Subcutaneous abdominal adipose tissue (tissue), 5 donors: Measurements from ENCODE around the gene NWD2.
"Not testable (repeated sequence)": the region's sequence is repeated elsewhere in the genome, so short reads cannot be mapped to it uniquely, and the experiment has no call there.

Experiments used
- H3K27ac ChIP-seq: one replicate; pipeline ENCODE4 v1.7.0; 2013; ENCODE audit warnings: low read depth, mild to moderate bottlenecking, inconsistent platforms, low read length, moderate library complexity
- H3K27me3 ChIP-seq, 5 donors: one replicate each; pipeline ENCODE4 v1.7.0; 2013; ENCODE audit warnings: low read length in 5 of 5, inconsistent platforms in 1 of 5; ENCODE audit not compliant: control insufficient read depth in 5 of 5, insufficient read depth in 4 of 5
- H3K36me3 ChIP-seq, 5 donors: one replicate each; pipeline ENCODE4 v1.7.0; 2013; ENCODE audit warnings: low read length in 5 of 5; ENCODE audit not compliant: control insufficient read depth in 5 of 5, insufficient read depth in 5 of 5
- H3K4me1 ChIP-seq, 5 donors: one replicate each; pipeline ENCODE4 v1.7.0; 2013; ENCODE audit warnings: low read length in 5 of 5, mild to moderate bottlenecking in 3 of 5, moderate library complexity in 1 of 5; ENCODE audit not compliant: control insufficient read depth in 5 of 5, insufficient read depth in 5 of 5
- H3K4me3 ChIP-seq, 5 donors: one replicate each; pipeline ENCODE4 v1.7.0; 2013; ENCODE audit warnings: low read length in 5 of 5, low read depth in 1 of 5
- H3K9ac ChIP-seq, 5 donors: one replicate each; pipeline ENCODE4 v1.7.0; 2013; ENCODE audit warnings: low read length in 5 of 5, mild to moderate bottlenecking in 4 of 5, moderate library complexity in 3 of 5
- H3K9me3 ChIP-seq, 5 donors: one replicate each; pipeline ENCODE4 v1.7.0; 2013; ENCODE audit warnings: low read length in 5 of 5; ENCODE audit not compliant: control insufficient read depth in 5 of 5
- donor health status: healthy.
- donor health status: healthy.
- donor health status: healthy.
- donor health status: healthy.
- donor health status: healthy.

The NWD2 gene

GRCh38 chr4:37244583-37245390, at the start of gene NWD2:
Gene NWD2 (plus strand): TSS chr4:37244743. CDS start chr4:37245068, 325 bp downstream.
- Histone ChIP-seq H3K9me3 (no peaks in the 10 kb centered on the region), H3K4me3 (peak within 1 kb of the TSS; percentile 49 to 72 (median 61)), H3K27ac (peak within 1 kb of the TSS; percentile 54), H3K27me3 (peaks cover 6 to 26% (median 10%) of the 10 kb centered on the region in 5 donors), H3K9ac (peak within 1 kb of the TSS in 1 of 5 donors; percentile 19), H3K36me3 (no peaks in the 10 kb centered on the region), H3K4me1 (peaks cover 1 to 39% (median 36%) of the 10 kb centered on the region in 5 donors)

- Histone ChIP-seq H3K9ac (no peak overlapping the region), H3K36me3 (no peaks in the 10 kb centered on the region), H3K9me3 (no peaks in the 10 kb centered on the region), H3K27me3 (no peaks in the 10 kb centered on the region), H3K4me1 (no peaks in the 10 kb centered on the region), H3K4me3 (no peak overlapping the region), H3K27ac (no peak overlapping the region)
Observed at GRCh38 chr4:37197899-37198298, 46.6 kb upstream of the NWD2 start.

GRCh38 chr4:37204740-37205139, 39.8 kb upstream of the NWD2 start:
- not testable (repeated sequence) for H3K27me3 ChIP-seq, H3K4me1 ChIP-seq

GRCh38 chr4:37216209-37216608, 28.3 kb upstream of the NWD2 start:
- H3K9ac ChIP-seq = no peak overlapping the region
- no peaks in the 10 kb centered on the region for H3K36me3 ChIP-seq
- no peak overlapping the region for H3K4me3 ChIP-seq
- H3K27ac ChIP-seq = no peak overlapping the region
- H3K27me3 ChIP-seq = no peaks in the 10 kb centered on the region
- H3K4me1 ChIP-seq = peaks cover 0 to 22% (median 10%) of the 10 kb centered on the region in 5 donors
- no peaks in the 10 kb centered on the region for H3K9me3 ChIP-seq

More at GRCh38 chr4:37204740-37205139, 39.8 kb upstream of the NWD2 start:
- not testable (repeated sequence) for H3K27ac ChIP-seq, H3K36me3 ChIP-seq, H3K9ac ChIP-seq, H3K4me3 ChIP-seq
- peaks cover 4 to 10% (median 5%) of the 10 kb centered on the region in 5 donors for H3K9me3 ChIP-seq

- Histone ChIP-seq H3K4me1 (peaks cover 0 to 32% (median 14%) of the 10 kb centered on the region in 5 donors), H3K4me3 (no peak overlapping the region), H3K27ac (peak overlapping the region; percentile 47), H3K9me3 (no peaks in the 10 kb centered on the region), H3K27me3 (no peaks in the 10 kb centered on the region), H3K36me3 (no peaks in the 10 kb centered on the region), H3K9ac (no peak overlapping the region)
Observed at GRCh38 chr4:37219242-37219641, 25.3 kb upstream of the NWD2 start.

GRCh38 chr4:37219990-37220389, 24.6 kb upstream of the NWD2 start:
- Histone ChIP-seq H3K36me3 (no peaks in the 10 kb centered on the region), H3K27me3 (no peaks in the 10 kb centered on the region)

GRCh38 chr4:37220685-37221084, 23.9 kb upstream of the NWD2 start:
- Histone ChIP-seq H3K27me3 (no peaks in the 10 kb centered on the region), H3K9ac (no peak overlapping the region), H3K36me3 (no peaks in the 10 kb centered on the region), H3K9me3 (no peaks in the 10 kb centered on the region), H3K4me1 (peaks cover 0 to 46% (median 28%) of the 10 kb centered on the region in 5 donors), H3K4me3 (no peak overlapping the region), H3K27ac (peak overlapping the region; percentile 67)

More at GRCh38 chr4:37219990-37220389, 24.6 kb upstream of the NWD2 start:
- H3K9ac ChIP-seq = no peak overlapping the region
- H3K4me3 ChIP-seq = no peak overlapping the region
- peak overlapping the region; percentile 67 for H3K27ac ChIP-seq
- H3K9me3 ChIP-seq = no peaks in the 10 kb centered on the region
- peaks cover 0 to 39% (median 21%) of the 10 kb centered on the region in 5 donors for H3K4me1 ChIP-seq

- no peaks in the 10 kb centered on the region for H3K27me3 ChIP-seq
- H3K9me3 ChIP-seq = no peaks in the 10 kb centered on the region
- peak overlapping the region in 1 of 5 donors; percentile 72 for H3K9ac ChIP-seq
- peak overlapping the region; percentile 73 for H3K27ac ChIP-seq
- no peak overlapping the region for H3K4me3 ChIP-seq
- peaks cover 0 to 50% (median 33%) of the 10 kb centered on the region in 5 donors for H3K4me1 ChIP-seq
- H3K36me3 ChIP-seq = no peaks in the 10 kb centered on the region
Observed at GRCh38 chr4:37223732-37224131, 20.8 kb upstream of the NWD2 start.

GRCh38 chr4:37224854-37225253, 19.7 kb upstream of the NWD2 start:
- Histone ChIP-seq H3K9ac (peak overlapping the region in 2 of 5 donors; percentile 47 to 56), H3K36me3 (no peaks in the 10 kb centered on the region), H3K4me3 (no peak overlapping the region), H3K27ac (peak overlapping the region; percentile 73), H3K4me1 (peaks cover 0 to 38% (median 24%) of the 10 kb centered on the region in 5 donors), H3K27me3 (no peaks in the 10 kb centered on the region), H3K9me3 (no peaks in the 10 kb centered on the region)

GRCh38 chr4:37225778-37226177, 18.8 kb upstream of the NWD2 start:
- Histone ChIP-seq H3K27ac (peak overlapping the region; percentile 38), H3K4me1 (peaks cover 0 to 30% (median 23%) of the 10 kb centered on the region in 5 donors), H3K36me3 (no peaks in the 10 kb centered on the region), H3K4me3 (no peak overlapping the region), H3K27me3 (no peaks in the 10 kb centered on the region), H3K9ac (peak overlapping the region in 1 of 5 donors; percentile 56), H3K9me3 (no peaks in the 10 kb centered on the region)
